Neural progenitor cell (in vitro differentiated cells): ENCODE data around the gene CDHR2.

Source experiments
- CTCF ChIP-seq: fragments of 200-600 bp; sonication (generic); IDR thresholded peaks from 2 replicates; pipeline ENCODE4 v1.5.1; 2017; ENCODE audit warnings: antibody characterized with exemption, mild to moderate bottlenecking
- EZH2 ChIP-seq: fragments of 200-600 bp; sonication (generic); IDR thresholded peaks from 2 replicates; pipeline ENCODE4 v1.6.1; 2017; ENCODE audit warnings: antibody characterized with exemption, mild to moderate bottlenecking, moderate library complexity
- EZH2phosphoT487 ChIP-seq: fragments of 200-600 bp; sonication (generic); IDR thresholded peaks from 2 replicates; pipeline ENCODE4 v1.6.1; 2017; ENCODE audit warnings: antibody characterized with exemption

GRCh38 chr5:176501333-176501732 is 47.8 kb upstream of the CDHR2 start:
- TF ChIP-seq CTCF (no peak), EZH2 (no peak), EZH2phosphoT487 (no peak)
